Measurements from ENCODE around the gene TNS3. TPM values are rescaled to one million over a fixed set of nuclear protein-coding genes. Genes with fewer than 3 reads are reported as not detected.
"Not testable (repeated sequence)": the region's sequence is repeated elsewhere in the genome, so short reads cannot be mapped to it uniquely, and the experiment has no call there.

TNS3 gene
- total and polyA plus RNA-seq, 4 donors = 40.5 to 140 (median 86.7) TPM

DNA sequence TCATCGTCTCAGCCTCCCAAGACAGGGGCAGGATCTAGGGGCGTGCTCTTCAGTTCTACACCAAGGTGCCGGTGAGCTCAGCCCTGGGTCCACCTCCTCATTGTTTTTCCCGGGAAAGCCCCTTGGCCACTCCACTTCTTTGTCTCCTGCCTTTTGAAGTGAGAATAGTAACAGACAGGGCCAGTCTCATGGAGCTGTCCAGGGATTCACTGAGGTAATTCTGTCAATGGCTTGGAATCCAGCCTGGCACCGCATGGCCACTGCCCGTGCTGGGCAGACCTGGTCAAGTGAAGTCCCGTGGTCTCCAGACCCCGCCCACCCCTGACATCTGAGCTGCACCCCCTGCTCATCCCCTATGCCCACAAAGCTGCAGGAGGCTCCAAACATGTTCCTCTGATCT lies 138.9 kb downstream of the TNS3 start:
- WGBS, 2 donors = 57 to 61% methylated on average over 8 of the region's 8 CpGs
- H3K27ac ChIP-seq (ENCODE audit: low read depth in 1 of 2, low read length in 2 of 2) = no peak overlapping the region
- no peak for ATAC-seq (ENCODE audit: low FRiP score)
- H3K9me3 ChIP-seq (ENCODE audit: control insufficient read depth, low read length) = no peaks in the 10 kb centered on the region
- no peak overlapping the region for H3K4me3 ChIP-seq (ENCODE audit: low read length in 2 of 2)
- peak in 1 of 2 donors; percentile 51 for DNase-seq
- H3K27me3 ChIP-seq (ENCODE audit: control insufficient read depth in 1 of 2, insufficient read depth in 2 of 2, low read length in 1 of 2) = no peaks in the 10 kb centered on the region
- peaks cover 0 to 2% of the 10 kb centered on the region in 2 donors for H3K4me1 ChIP-seq (ENCODE audit: control insufficient read depth in 1 of 2, insufficient read depth in 2 of 2, low read length in 2 of 2)
- intact Hi-C loops (cut with DNase I) = loop anchor here in 1 of 2 donors (10.0 kb wide), 1 partner anchor 132 kb away; no protein-coding TSS in a partner anchor
- no peaks in the 10 kb centered on the region for H3K36me3 ChIP-seq (ENCODE audit: control insufficient read depth in 1 of 2, insufficient read depth in 2 of 2, low read length in 1 of 2)

DNA sequence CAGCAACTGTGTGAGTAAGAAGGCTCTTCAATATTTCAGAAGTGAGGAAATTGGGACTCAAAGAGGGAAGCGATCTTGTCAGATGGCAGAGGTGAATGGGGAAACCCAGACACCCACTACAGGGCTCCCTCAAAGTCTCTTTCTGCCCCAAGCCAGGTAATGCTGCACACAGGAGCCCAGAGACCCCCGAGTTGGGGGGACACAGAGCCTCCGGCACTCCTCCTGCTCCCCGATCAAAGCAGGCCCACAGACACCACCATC lies 139.4 kb downstream of the TNS3 start:
- Histone ChIP-seq H3K27me3 (ENCODE audit: control insufficient read depth in 1 of 2, insufficient read depth in 2 of 2, low read length in 1 of 2) (no peaks in the 10 kb centered on the region), H3K4me1 (ENCODE audit: control insufficient read depth in 1 of 2, insufficient read depth in 2 of 2, low read length in 2 of 2) (peaks cover 0 to 2% of the 10 kb centered on the region in 2 donors), H3K36me3 (ENCODE audit: control insufficient read depth in 1 of 2, insufficient read depth in 2 of 2, low read length in 1 of 2) (no peaks in the 10 kb centered on the region), H3K27ac (ENCODE audit: low read depth in 1 of 2, low read length in 2 of 2) (no peak overlapping the region), H3K4me3 (ENCODE audit: low read length in 2 of 2) (no peak overlapping the region), H3K9me3 (ENCODE audit: control insufficient read depth, low read length) (no peaks in the 10 kb centered on the region)
- ATAC-seq (ENCODE audit: low FRiP score) (no peak), DNase-seq (peak in 1 of 2 donors; percentile 42)
- 89 to 92% methylated on average over 4 of the region's 4 CpGs for WGBS, 2 donors
- intact Hi-C loops (cut with DNase I) = loop anchor here in 1 of 2 donors (10.0 kb wide), 1 partner anchor 132 kb away; no protein-coding TSS in a partner anchor

DNA sequence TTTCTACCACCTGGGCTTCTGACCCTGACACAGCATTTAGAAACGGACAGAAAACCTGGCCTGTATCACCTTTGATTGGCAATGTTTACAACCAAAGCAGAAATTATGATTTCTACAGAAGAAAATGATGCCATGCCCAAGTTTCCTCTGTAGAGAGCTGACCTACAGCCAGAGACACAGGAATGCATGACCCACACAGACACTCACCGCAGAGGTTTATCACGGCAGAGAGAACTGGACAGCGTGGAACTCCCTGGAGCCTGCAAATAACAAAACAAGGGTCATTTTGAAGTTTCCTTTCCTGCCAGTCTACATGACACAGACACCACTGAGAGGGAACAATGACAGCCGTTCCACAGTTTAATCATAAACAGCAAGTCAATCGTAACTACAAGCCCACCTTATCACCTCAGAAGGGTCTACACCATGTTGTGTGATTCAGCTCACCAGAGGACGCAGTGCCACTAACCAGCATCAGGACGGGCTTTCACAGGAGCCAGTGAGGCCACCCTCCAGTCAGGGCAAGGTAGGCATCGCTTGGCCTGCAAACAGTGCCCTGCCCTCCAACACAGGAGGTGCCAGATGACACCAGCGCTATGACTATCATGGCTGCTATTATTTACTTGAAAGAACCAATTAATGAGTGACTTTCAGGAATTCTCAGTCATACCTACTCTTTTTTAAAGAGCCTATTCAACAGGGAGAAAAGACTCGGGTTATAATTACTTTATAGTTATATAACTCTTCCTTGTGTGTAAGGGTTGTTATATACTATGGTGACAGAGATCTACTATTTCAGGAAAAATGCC lies 139.9 kb downstream of the TNS3 start:
- ATAC-seq (ENCODE audit: low FRiP score) (no peak), DNase-seq (peak in 1 of 2 donors; percentile 28)
- intact Hi-C loops (cut with DNase I) = loop anchor here in 1 of 2 donors (10.0 kb wide), 1 partner anchor 133 kb away; no protein-coding TSS in a partner anchor
- no peaks in the 10 kb centered on the region for H3K9me3 ChIP-seq (ENCODE audit: control insufficient read depth, low read length)
- no peaks in the 10 kb centered on the region for H3K36me3 ChIP-seq (ENCODE audit: control insufficient read depth in 1 of 2, insufficient read depth in 2 of 2, low read length in 1 of 2)
- whole genome bisulfite sequencing, 2 donors = 60% methylated on average over 11 of the region's 11 CpGs
- no peaks in the 10 kb centered on the region for H3K27me3 ChIP-seq (ENCODE audit: control insufficient read depth in 1 of 2, insufficient read depth in 2 of 2, low read length in 1 of 2)
- no peak overlapping the region for H3K4me3 ChIP-seq (ENCODE audit: low read length in 2 of 2)
- peaks cover 0 to 2% of the 10 kb centered on the region in 2 donors for H3K4me1 ChIP-seq (ENCODE audit: control insufficient read depth in 1 of 2, insufficient read depth in 2 of 2, low read length in 2 of 2)
- H3K27ac ChIP-seq (ENCODE audit: low read depth in 1 of 2, low read length in 2 of 2) = no peak overlapping the region

DNA sequence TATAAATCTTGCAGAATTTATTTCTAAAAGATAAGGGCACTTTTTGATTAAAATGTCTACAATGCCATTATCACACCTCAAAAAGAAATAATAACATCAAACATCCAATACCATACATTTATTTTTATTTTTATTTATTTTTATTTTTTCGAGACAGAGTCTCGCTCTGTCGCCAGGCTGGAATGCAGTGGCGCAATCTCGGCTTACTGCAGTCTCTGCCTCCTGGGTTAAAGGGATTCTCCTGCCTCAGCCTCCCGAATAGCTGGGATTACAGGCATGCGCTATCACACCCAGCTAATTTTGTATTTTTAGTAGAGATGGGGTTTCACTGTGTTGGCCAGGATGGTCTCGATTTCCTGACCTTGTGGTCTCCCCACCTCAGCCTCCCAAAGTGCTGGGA lies 140.9 kb downstream of the TNS3 start:
- not testable (repeated sequence) for H3K4me3 ChIP-seq (ENCODE audit: low read length in 2 of 2); H3K27ac ChIP-seq (ENCODE audit: low read depth in 1 of 2, low read length in 2 of 2); ATAC-seq (ENCODE audit: low FRiP score); H3K9me3 ChIP-seq (ENCODE audit: control insufficient read depth, low read length); H3K27me3 ChIP-seq (ENCODE audit: control insufficient read depth in 1 of 2, insufficient read depth in 2 of 2, low read length in 1 of 2); H3K4me1 ChIP-seq (ENCODE audit: control insufficient read depth in 1 of 2, insufficient read depth in 2 of 2, low read length in 2 of 2); H3K36me3 ChIP-seq (ENCODE audit: control insufficient read depth in 1 of 2, insufficient read depth in 2 of 2, low read length in 1 of 2)
- intact Hi-C loops (cut with DNase I) = loop anchor here in 1 of 2 donors (10.0 kb wide), 1 partner anchor 134 kb away; no protein-coding TSS in a partner anchor
- WGBS, 2 donors = 67 to 75% methylated on average over 8 of the region's 8 CpGs
- peak in 1 of 2 donors; percentile 30 for DNase-seq

DNA sequence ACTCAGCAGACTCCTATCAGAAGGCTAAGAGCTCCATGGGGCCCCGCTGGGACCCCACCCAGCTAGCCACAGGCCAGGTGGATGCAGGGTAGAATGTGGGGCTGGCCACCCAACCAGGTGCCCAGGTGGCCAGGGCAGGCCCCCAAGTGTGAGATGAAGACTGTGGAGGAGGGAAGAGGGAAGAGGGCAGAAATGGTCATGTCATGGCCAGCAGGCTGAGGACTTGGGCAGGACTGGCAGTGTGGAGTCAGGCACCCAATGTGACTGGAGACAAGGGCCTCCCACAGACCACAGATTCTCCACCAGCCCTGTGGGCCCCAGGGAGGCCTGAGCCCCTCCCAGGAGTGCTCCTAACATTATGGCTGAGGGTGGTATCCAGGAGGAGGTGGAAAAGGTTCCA lies 141.6 kb downstream of the TNS3 start:
- no peaks in the 10 kb centered on the region for H3K9me3 ChIP-seq (ENCODE audit: control insufficient read depth, low read length)
- H3K4me3 ChIP-seq (ENCODE audit: low read length in 2 of 2) = no peak overlapping the region
- peaks cover 0 to 2% of the 10 kb centered on the region in 2 donors for H3K4me1 ChIP-seq (ENCODE audit: control insufficient read depth in 1 of 2, insufficient read depth in 2 of 2, low read length in 2 of 2)
- H3K27me3 ChIP-seq (ENCODE audit: control insufficient read depth in 1 of 2, insufficient read depth in 2 of 2, low read length in 1 of 2) = no peaks in the 10 kb centered on the region
- peak in 1 of 2 donors; percentile 58 for DNase-seq
- intact Hi-C loops (cut with DNase I) = loop anchor here in 1 of 2 donors (10.0 kb wide), 1 partner anchor 134 kb away; no protein-coding TSS in a partner anchor
- H3K27ac ChIP-seq (ENCODE audit: low read depth in 1 of 2, low read length in 2 of 2) = no peak overlapping the region
- 0 to 44% methylated on average over 1 of the region's 1 CpG for WGBS, 2 donors
- H3K36me3 ChIP-seq (ENCODE audit: control insufficient read depth in 1 of 2, insufficient read depth in 2 of 2, low read length in 1 of 2) = peaks cover 0 to 1% of the 10 kb centered on the region in 2 donors
- ATAC-seq (ENCODE audit: low FRiP score) = no peak

DNA sequence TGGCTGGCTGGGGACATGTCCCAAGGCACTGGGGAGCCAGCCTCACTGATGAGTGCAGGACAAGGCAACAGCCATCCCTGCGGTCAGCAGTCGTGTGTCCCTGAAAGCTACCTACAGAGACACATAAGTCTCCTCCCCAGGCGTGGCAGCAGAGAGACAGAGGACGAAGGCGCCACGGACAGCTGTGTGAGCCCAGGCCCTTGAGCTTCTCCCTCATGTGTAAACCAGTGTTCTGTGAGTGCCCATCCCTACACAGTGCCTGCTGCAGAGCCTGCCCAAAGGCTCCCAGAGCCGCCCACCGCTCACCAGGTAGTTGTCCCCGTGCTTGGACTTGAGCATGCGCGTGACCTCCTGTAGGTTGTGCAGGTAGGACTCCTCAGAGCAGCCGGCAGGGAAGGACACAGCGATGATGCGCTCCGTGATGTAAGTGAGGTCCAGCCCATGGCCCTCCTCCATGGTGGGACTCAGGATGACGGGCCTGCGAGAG lies 142.7 kb downstream of the TNS3 start:
- peaks cover 0 to 1% of the 10 kb centered on the region in 2 donors for H3K36me3 ChIP-seq (ENCODE audit: control insufficient read depth in 1 of 2, insufficient read depth in 2 of 2, low read length in 1 of 2)
- ATAC-seq (ENCODE audit: low FRiP score) = no peak
- H3K9me3 ChIP-seq (ENCODE audit: control insufficient read depth, low read length) = no peaks in the 10 kb centered on the region
- no peaks in the 10 kb centered on the region for H3K27me3 ChIP-seq (ENCODE audit: control insufficient read depth in 1 of 2, insufficient read depth in 2 of 2, low read length in 1 of 2)
- 91 to 92% methylated on average over 17 of the region's 17 CpGs for WGBS, 2 donors
- no peak overlapping the region for H3K4me3 ChIP-seq (ENCODE audit: low read length in 2 of 2)
- H3K27ac ChIP-seq (ENCODE audit: low read depth in 1 of 2, low read length in 2 of 2) = no peak overlapping the region
- intact Hi-C loops (cut with DNase I) = loop anchor here (5.0 kb wide), 3 partner anchors 143 to 378 kb away; partner anchors contain the start of gene TNS3 (in 1 of the 2)
- peak in 1 of 2 donors; percentile 64 for DNase-seq
- H3K4me1 ChIP-seq (ENCODE audit: control insufficient read depth in 1 of 2, insufficient read depth in 2 of 2, low read length in 2 of 2) = peaks cover 0 to 2% of the 10 kb centered on the region in 2 donors

DNA sequence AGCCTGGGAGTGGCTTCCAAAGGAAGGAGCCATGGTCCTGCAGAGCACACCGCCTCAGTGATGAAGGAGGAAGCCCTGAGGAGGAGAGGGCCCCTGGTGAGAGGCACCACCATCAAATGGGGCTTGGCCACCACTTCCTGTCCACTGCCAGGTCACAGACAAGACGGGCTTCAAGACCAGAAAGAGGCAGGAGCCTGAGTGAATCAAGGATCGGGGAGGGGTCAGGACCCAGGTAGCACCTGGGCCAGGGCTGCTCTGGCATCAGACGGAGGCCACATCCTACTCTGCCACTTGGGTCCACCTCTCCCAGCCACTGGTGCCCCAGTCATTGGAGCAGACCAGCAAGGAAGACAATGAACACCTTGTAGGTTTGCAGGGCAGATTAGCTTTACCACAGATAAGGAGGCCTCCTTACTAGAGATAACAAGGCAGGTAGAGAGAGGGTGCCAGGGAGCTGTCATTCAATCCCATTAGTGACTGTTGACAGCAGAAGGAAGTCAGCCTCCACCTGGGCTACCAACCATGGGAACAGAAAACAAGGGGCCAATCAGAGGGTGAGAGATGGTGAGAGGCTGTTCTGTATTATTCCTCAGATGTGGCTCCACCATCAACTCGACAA lies 143.4 kb downstream of the TNS3 start:
- no peak for ATAC-seq (ENCODE audit: low FRiP score)
- Histone ChIP-seq H3K4me1 (ENCODE audit: control insufficient read depth in 1 of 2, insufficient read depth in 2 of 2, low read length in 2 of 2) (peaks cover 0 to 2% of the 10 kb centered on the region in 2 donors), H3K9me3 (ENCODE audit: control insufficient read depth, low read length) (no peaks in the 10 kb centered on the region), H3K27me3 (ENCODE audit: control insufficient read depth in 1 of 2, insufficient read depth in 2 of 2, low read length in 1 of 2) (no peaks in the 10 kb centered on the region), H3K27ac (ENCODE audit: low read depth in 1 of 2, low read length in 2 of 2) (no peak overlapping the region), H3K4me3 (ENCODE audit: low read length in 2 of 2) (no peak overlapping the region), H3K36me3 (ENCODE audit: control insufficient read depth in 1 of 2, insufficient read depth in 2 of 2, low read length in 1 of 2) (peaks cover 0 to 1% of the 10 kb centered on the region in 2 donors)
- WGBS, 2 donors = 84 to 85% methylated on average over 5 of the region's 5 CpGs
- intact Hi-C loops (cut with DNase I) = loop anchor here (5.0 kb wide), 3 partner anchors 144 to 379 kb away; partner anchors contain the start of gene TNS3 (in 1 of the 2)
- DNase-seq = peak in 1 of 2 donors; percentile 36

DNA sequence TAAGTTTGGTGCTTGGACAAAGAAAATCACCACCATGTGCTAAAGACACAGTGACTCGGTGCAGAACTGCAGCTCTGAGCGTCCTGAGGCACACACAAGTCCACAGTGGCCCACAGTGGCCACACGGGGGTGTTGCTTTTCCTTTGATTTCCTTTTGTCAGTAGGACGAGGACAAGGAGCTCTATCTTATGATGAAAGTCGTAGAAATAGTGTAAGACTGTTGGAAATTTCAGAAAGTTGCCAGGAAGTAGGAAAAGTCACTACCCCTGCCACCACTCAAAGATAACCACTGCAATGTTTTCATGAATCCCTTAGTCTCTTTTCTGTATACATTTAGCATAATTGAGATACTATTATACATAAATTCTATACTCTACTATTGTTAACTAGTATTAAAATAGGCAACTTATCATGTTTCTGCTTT lies 146.0 kb downstream of the TNS3 start:
- ATAC-seq (ENCODE audit: low FRiP score) (peak; percentile 74), DNase-seq (peak; percentile 77 to 86)
- Histone ChIP-seq H3K4me1 (ENCODE audit: control insufficient read depth in 1 of 2, insufficient read depth in 2 of 2, low read length in 2 of 2) (no peaks in the 10 kb centered on the region), H3K36me3 (ENCODE audit: control insufficient read depth in 1 of 2, insufficient read depth in 2 of 2, low read length in 1 of 2) (peaks cover 0 to 1% of the 10 kb centered on the region in 2 donors), H3K27me3 (ENCODE audit: control insufficient read depth in 1 of 2, insufficient read depth in 2 of 2, low read length in 1 of 2) (no peaks in the 10 kb centered on the region), H3K4me3 (ENCODE audit: low read length in 2 of 2) (no peak overlapping the region), H3K9me3 (ENCODE audit: control insufficient read depth, low read length) (no peaks in the 10 kb centered on the region), H3K27ac (ENCODE audit: low read depth in 1 of 2, low read length in 2 of 2) (no peak overlapping the region)
- 4 to 5% methylated on average over 5 of the region's 5 CpGs for WGBS, 2 donors
- intact Hi-C loops (cut with DNase I) = loop anchor here (5.0 kb wide), 3 partner anchors 146 to 381 kb away; partner anchors contain the start of gene TNS3 (in 1 of the 2)

Measured in aorta (tissue), 5 donors.